Mucosa of gallbladder (tissue), 1 donor: ENCODE data around the gene TAGLN2. TPM values are rescaled to one million over a fixed set of nuclear protein-coding genes. Genes with fewer than 3 reads are reported as not detected.
A peak's percentile ranks its signal among the peaks of the same experiment; 100 is the strongest.
"Not testable (repeated sequence)": the region's sequence is repeated elsewhere in the genome, so short reads cannot be mapped to it uniquely, and the experiment has no call there.

Experiments used
- DNase-seq: peaks from one replicate; pipeline ENCODE4 v3.0.0-alpha.2; 2020; ENCODE audit warnings: low spot score
- total RNA-seq: library from RNA; stranded (reverse); gene quantifications from one replicate; pipeline ENCODE4 v1.2.1, GENCODE V29; 2021
- donor health status: DM: no; HTN: no; CAD: no.

TAGLN2 gene
- total RNA-seq, 1 donor from 2014 or later = 205 TPM

DNA sequence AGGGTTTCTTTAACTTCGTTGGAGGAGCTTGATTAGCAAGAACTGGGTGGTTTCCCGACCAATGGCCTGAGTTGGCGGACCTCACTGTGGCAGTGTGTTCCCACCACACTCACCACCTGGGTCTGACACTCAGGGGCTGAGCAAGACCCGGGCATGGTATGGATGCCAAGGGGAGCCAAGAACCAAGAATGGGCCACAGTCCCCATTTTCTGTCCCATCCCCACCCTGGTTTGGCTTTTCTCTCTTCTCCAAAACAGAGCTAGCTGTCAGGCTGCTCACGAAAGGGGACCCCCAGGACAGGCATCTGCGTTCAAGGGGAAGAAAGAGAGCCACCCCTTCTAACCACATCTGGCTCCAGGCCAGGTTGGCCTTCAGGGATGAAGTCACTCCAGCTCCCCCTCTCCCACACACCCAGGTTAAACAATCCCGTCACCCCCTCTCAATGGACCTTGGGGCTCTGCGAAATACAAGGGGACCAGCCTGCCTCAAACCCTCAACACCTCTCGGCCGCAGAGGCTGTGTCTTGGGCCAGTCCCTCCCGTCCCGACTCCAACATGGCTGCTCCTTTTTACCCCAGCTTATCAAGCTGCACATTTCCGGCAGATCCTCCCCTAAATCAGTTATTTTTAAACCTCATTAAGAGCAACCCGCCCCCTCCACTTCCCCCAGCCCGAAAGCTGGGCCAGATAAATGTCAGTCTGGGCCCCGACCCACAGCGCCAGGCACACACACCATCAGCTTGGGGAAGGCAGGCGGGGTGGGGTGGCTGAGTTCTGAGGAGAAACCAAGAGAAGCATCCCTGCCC lies 3.4 kb downstream of the TAGLN2 start:
- DNase-seq = no peak

DNA sequence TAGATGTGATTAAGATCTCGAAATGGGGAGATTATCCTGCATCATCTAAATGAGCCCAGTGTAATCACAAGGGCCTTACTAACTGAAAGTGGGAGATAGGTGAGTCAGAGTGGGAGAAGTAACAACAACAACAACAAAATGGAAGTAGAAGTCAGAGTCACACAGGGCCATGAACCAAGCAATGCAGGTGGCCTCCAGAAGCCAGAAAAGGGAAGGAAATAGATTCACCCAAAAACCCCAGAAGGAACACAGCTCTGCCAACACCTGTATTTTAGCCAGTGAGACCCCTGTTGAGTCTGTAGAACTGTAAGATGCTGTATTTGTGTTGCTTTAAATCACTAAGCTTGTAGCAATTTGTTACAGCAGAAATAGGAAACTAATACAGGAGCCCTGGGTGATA lies 4.1 kb downstream of the TAGLN2 start:
- DNase-seq = no peak

DNA sequence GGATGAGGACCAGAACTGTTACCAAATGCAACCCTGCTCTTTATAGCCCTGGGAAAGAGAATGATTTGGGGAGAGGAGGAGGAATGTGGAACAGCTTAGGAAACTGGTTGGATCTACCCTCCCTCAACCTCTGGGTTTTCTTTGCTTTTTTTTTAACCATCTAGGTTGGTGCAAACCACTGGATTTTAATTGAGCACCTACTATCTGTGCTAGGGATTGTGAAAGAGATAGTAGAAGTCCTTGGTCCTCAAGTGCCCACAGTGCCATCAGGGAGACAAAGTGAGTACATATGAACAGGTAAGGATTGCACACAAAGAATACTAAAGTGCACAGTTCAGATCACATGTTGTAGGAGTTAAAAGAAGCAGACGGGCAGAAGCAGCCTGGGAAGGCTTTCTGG lies 4.7 kb downstream of the TAGLN2 start:
- no peak for DNase-seq

DNA sequence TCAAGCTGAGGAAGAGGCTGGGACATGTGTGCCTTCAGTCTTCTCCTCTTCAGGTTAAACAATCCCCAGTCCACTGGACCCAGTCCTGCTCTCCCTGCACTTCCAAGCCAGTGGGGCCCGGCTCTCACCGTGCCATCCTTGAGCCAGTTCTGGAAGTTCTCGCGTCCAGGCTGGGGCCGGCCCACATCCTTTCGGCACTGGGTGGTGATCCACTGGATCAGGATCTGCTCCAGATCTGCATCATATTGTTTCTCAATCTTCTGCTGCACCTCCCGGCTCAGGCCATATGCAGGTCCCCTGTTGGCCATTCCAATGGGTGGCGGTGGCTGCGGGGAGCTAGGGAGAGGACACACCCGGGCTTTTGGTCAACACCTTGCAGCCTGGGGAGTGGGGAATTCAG lies 5.1 kb downstream of the TAGLN2 start:
- no peak for DNase-seq

DNA sequence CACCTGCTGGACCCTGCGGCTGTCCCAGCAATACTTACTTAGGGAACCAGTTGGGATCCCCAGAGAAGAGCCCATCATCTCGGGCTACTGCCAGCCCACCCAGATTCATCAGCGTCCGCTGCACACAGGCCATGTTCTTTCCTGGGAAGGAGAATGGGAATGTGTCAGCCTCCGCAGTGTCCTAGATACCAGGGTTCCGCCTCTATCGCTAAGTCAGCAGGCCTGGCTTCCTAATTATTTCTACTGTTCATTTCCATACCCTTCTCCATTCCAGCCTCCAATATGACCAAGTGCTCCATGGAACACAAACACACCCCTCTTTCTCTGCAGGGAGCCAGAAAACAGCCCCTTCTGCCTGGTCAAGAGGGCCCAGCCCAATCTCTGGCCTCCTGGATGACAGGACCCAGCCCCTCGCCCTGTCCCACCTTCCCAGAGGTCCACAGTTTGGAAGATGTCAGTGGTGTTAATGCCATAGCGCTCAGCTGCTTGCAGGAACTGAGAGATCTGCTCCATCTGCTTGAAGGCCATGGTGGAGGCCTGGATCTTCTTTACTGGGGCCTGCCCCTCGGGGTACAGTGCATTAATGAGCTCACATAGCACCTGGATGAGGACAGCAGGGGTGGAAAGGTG lies 6.0 kb downstream of the TAGLN2 start:
- no peak for DNase-seq

DNA sequence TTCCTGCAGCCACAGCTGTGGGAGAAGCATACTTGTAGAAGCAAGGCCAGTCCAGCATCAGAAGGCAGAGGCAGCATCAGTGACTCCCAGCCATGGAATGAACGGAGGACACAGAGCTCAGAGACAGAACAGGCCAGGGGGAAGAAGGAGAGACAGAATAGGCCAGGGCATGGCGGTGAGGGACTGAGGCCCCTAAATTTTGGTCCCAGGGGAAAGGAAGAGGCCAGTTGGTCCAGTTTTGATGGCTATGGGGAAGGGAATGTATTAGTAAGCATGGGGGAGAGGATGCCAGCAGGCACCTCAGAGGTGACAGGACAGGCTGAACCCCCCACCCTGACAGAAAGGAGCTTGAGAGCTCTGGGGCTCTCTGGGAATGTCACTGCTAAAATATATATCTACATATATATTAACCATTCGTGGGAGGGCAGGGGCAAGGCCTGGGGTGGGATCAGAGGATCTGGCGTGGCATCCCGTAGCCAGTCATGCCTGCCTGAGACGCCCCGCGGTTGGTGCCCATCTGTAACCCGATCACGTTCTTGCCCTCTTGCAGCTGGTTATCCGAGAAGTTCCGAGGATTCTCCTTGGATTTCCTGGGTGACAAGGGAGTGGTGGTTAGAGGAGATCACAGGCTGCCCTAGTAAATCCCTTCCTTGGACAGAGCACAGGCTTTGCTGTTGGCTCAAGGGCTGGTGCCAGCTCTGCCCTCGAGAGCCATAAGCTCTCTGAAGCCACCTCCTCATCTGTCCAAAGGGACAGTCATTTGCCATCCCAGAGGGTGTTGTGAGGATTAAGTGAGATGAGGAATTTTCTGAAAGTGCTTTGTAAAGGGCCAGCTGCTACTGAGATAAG lies 6.7 kb downstream of the TAGLN2 start:
- no peak for DNase-seq

DNA sequence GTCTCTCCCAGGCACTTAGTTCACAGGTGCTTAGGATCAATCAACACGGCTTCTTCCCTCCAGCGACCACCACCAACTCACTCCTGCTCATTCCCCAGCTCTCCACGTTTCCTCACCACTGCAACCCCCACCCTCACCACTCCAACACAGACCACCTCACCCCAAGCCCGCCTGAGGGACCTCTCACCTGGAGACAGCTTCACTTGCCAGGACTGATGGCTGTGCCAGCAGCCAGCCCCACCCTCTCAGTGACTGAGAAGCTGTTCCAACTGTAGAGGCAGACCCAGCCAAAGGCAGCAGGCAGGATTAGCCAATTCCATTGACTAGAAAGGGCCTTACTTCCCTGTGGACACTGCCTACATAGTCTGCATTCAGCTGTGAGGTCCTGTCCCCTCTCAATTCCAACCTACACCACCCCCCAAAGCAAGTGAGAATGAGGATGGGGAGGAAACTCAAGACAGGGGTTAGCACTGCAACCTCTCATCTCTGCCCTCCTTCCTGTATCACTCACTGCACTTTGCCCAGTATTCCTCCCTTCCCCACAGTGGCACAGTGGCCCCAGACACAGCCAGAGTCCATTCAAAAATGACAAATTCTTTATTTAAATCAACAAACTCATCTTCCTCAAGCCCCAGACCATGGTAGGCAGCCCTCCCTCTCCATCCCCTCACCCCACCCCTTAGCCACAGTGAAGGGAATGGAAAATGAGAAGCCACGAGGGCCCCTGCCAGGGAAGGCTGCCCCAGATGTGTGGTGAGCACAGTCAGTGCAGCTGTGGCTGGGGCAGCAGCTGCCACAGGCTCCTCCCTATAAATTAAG lies 7.6 kb downstream of the TAGLN2 start:
- DNase-seq = peak; percentile 40

DNA sequence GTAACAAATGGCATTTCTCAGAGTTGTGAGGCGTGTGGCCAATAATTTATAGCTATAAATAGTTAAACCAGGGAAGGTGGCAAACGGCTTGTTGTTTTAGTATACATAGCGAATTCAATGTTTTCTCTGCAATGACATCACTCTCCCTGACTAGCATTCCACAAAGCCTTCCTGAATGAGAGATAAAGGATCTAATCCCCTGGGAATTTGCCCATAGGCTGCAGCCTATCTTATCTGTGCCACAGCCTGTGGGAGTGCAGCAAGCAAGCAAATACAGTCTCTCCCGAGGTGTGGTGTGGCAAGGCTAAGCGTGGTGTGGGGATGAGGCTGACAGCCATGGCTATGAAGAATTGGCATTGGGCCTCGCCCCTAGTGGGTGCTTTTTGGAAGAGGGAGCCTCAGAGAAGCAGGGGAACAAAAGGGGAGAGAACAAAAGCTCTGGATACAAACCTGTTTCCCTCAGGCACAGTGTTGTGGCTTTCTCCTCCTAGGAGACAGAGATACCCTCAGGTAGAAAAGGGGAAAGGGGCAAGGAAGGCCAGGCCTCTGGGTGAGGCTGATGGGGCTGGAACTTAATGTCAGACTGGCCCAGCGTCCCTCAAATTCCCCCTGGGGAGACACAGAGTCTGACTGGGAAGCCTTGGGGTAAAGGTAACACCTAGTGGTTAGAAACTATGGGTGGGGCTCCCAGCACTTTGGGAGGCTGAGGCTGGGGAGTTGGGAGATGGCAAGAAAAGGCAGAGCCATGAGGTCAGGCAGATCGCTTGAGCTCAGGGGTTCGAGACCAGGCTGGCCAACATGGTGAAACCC lies 8.9 kb downstream of the TAGLN2 start:
- DNase-seq = peak; percentile 51

DNA sequence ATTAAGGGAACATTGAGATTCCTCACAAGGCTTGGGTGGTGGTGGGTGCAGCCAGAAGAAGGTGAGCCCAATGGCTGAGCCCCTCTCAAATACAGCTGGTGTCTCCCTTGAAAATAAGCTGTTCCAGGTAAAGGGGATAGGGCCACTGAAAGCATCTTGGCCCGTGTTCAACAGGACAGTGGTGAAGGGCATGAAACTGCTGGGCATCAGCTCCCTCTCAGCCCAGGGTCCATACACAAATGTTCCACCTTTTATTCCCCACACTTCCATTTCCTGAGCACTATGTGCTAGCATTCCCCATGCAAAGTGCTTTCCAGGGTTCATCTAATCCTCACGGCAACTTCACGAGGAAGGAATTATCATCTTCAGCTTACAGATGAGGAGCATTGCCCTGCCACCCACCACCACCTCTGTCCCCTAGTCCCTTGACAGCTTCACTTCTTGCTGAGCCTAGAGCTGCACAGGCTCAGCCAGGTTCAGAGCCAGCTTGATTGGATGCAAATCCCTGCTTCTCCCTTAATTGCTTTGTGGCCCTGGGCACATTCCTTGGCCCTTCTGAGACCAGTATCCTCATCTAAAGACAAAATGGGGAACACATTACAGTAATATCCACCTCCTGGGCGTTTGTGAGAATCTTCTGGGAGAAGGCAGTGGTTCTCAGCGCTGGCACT lies 9.6 kb downstream of the TAGLN2 start:
- no peak for DNase-seq

DNA sequence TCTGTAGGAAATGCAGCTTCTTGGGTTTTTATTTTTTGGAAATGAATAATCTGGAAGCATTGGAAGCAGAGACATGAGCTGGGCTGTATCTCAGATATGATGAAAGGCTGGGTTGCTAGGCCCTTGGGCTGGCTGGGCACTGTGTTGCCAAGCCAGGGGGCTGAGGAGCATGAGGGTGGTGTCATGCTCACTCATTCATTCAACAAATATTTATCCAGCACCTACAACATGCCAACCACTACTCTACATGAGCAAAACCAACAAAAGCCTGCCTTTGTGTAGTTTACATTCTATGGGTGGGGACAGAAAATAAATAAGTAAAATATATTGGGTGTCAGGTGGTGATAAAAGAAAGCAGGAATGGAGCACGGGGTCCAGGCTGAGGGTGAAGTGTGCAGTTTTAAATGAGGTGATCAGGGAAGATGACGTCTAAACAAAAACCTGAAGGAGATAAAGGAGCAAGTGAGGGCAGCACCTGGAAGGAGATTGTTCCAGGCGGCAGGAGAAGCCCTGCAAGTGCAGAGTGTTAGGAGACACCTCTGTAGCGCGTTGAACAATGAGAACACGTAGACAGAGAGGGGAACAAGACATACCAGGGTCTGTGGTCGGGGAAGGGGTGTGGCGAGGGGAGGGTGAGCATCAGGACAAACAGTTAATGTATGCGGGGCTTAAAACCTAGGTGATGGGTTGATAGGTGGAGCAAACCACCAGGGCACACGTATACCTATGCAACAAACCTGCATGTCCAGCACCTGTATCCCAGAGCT lies 10.9 kb downstream of the TAGLN2 start:
- no peak for DNase-seq

DNA sequence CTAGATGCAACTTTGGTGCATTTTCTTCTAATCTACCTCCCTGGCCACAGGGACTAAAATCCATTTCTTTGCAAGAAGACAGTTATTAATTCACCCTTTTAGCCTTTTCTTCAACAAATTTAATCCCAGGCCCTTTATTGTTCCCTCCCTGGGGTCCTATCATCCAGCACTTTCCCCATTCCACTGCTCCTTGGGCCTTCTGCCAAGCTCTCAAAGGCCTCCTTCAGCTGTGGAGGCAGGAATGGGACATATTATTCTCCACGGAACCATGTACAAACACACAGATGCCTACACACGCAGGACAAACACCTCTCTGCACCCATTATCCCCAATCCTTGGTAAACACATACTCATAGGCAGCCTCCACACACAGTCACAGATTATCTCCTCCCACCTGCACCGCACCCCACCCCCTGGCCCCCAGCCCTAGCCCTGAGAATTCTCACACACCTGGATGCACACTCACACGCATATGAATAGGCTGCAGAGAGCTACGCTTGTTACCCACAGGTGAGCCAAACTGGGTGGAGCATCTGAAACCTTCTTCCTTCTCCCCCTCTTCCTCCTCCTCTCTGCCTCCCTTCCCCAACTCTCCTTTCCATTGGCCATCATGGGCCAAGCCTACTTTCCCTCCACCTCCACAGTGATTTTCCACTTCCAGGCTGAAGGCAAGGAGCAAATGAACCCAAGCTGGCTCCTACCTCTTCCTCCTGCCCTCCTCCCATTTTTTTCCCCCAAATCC lies 11.7 kb downstream of the TAGLN2 start:
- DNase-seq = peak; percentile 60

DNA sequence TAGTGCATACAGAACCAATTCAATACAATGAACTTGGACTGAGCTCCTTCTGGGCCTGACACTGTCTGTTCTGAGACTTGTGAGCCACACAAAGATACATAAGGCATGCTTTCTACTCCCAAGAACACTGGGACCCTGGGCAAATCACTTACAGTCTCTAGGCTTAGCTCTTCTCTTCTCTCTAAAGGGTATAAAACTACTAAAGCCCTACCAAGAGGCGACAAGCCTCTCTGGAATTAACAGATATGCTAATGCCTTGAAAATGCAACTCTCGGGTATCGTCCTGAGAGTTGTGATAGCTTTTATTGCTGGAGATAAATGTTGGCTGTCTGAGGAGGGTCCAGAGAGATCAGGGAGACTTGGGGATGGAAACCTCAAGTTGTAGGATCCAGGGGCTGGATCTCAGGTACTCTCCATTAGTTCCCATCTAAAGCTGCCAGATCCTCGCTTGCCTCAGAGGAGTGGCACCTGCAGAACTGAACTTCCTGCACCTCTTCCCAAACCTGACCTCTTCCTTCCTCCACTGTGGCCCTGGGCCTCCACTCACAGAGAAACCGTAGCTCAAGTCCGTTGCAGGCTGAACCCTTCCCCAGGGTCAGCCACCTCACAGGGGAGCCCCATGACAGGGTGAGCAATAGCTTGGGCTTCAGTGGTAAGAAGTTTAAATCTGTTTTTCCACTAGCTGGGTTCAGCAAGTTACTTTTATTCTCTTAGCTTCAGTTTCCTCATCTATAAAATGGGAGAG lies 13.8 kb downstream of the TAGLN2 start:
- DNase-seq = no peak

DNA sequence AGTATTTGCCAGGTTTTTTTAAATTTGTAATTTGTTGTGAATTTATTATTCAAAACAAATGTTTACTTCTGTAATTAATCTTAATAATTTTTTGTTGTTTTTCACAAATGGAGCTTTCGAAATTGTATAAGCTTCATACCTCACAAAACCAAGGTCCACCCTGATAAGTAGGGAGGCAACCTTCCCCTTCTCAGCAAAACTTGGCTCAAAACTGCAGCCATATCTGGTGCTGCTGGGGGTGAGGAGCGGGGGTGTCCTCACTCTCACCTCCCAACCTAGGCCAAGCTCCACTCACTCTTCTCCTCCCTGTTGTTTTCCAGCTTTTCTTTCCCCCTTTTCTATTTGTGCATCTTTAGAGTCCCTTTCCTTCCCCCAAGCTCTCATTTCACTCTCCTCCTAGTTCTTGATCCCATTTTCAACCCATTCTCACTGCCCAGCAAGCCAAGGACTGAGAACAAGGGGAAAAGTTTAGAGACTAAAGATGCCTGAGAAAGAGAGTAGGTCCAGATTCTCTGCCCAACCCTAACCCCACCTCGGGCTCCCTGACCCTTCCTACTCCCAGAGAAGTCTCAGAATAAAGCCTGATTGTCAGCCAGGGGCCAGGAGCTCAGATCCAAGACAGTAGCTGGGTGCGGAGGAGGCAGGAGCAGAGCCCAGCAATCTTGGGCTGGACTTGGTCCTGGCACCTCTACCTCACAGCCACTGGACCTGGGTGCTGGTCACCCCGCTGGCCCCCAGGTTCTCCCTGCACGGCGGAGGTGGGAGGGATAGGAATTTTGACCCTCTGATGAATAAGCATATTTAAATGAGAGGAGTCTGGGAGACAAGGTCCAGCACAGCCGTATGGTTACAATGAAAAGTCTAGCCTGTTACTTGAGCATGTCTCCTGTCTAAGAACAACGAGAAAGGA lies 17.0 kb downstream of the TAGLN2 start:
- DNase-seq = no peak

DNA sequence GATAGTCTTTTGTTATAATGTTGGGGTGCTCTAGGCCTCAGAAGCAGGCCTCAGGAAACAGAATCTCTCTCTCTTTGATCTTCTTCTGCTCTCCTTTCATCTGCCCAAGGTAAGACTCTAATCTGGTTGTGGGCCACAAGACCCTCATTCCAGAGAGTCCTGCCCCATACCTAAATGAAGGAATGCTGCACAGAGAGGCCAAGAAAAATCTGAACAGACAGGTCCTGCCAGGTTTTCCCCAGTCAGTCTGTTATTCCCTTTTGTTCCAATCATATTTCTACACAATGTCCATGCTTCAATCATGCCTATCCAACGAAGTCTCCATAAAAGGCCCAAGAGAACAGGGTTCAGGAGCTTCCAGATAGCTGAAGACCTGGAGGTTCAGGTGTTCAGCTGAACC lies 18.3 kb downstream of the TAGLN2 start:
- DNase-seq = no peak

DNA sequence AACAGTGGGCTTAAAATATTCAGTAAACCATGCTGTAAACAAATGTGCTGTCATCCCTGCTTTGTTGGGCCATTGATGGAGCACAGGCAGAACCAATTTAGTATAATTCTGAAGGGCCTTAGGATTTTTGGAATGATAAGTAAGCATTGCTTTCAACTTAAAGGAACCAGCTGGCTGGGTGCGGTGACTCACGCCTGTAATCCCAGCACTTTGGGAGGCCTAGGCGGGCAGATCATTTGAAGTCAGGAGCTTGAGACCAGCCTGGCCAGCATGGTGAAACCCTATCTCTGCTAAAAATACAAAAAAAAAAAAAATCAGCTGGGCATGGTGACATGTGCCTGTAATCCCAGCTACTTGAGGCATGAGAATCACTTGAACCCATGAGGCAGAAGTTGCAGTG lies 21.3 kb downstream of the TAGLN2 start:
- not testable (repeated sequence) for DNase-seq

DNA sequence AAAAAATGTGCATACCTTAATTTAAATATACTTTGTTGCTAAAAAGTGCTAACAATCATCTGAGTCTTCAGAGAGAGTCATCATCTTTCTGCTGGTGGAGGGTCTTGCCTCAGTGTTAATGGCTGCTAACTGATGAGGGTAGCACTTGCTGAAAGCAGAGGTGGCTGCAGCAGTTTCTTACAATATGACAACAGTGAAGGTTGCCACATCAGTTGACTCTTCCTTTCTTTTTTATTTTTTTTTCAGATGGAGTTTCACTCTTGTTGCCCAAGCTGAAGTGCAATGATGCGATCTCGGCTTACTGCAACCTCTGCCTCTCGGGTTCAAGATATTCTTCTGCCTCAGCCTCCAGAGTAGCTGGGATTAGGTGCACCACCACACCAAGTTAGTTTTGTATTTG lies 22.8 kb downstream of the TAGLN2 start:
- DNase-seq = no peak

DNA sequence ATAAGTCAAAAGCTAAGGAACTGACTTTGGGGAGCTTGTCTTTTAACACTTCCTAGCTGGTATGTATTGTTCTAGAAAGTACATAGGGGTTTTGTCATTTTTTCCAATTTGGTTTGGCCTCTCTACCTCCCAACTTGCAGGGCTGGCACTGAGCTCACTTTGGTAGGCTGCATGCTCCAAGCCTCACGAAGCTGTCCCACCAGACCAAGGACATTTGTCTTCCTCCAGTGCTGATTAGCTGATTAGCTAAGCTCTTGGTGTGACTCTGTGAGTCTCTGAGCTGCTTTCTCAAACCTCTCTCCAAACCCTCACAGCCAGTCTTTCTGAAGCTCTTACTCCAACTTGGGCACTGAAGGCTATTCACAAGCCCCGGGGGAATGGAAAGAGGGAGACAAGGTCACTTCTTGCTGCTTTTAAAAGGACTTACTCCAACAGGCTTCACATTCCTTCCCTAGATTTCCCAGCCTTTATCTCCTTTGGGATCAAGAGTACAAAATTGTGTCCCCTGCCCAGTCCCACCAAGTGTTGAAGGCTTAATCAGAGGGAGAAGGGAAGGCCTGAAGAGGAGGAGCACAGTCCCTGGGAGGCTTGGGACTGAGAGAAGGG lies 24.4 kb downstream of the TAGLN2 start:
- DNase-seq = no peak
